GM23338 (cell line): ENCODE results near the gene ADORA2A. TPM values are rescaled to one million over a fixed set of nuclear protein-coding genes. Genes with fewer than 3 reads are reported as not detected.

Experiments
- ATAC-seq: fragments of 200-7000 bp; cut with Tn5 transposase; 3 replicates; pipeline ENCODE4 v1.9.1; 2020
- DNase-seq: peaks from one replicate; pipeline ENCODE4 v3.0.0-alpha.2; 2015; ENCODE audit warnings: low spot score
- H2AFZ ChIP-seq: fragments of 200-600 bp; sonication (generic); 2 replicates; pipeline ENCODE4 v1.8.0; 2016; ENCODE audit warnings: antibody characterized with exemption, mild to moderate bottlenecking, moderate library complexity
- H3F3A ChIP-seq: fragments of 200-600 bp; sonication (generic); replicated peaks from 2 replicates; pipeline ENCODE4 v1.8.0; 2017; ENCODE audit warnings: antibody characterized with exemption, mixed run types, low read depth
- H3K27ac ChIP-seq: fragments of 200-600 bp; sonication (generic); 2 replicates; pipeline ENCODE4 v1.6.1; 2016; ENCODE audit warnings: low read depth
- H3K27me3 ChIP-seq: fragments of 200-600 bp; sonication (generic); 2 replicates; pipeline ENCODE4 v1.8.0; 2016; ENCODE audit warnings: mild to moderate bottlenecking, mixed run types, moderate library complexity; ENCODE audit not compliant: insufficient read depth
- H3K36me3 ChIP-seq: fragments of 200-600 bp; sonication (generic); 2 replicates; pipeline ENCODE4 v1.8.0; 2016; ENCODE audit warnings: mild to moderate bottlenecking; ENCODE audit not compliant: insufficient read depth
- H3K4me1 ChIP-seq: fragments of 200-600 bp; sonication (generic); 2 replicates; pipeline ENCODE4 v1.8.0; 2016; ENCODE audit warnings: mild to moderate bottlenecking, moderate library complexity; ENCODE audit not compliant: insufficient read depth
- H3K4me2 ChIP-seq: fragments of 200-600 bp; sonication (generic); 2 replicates; pipeline ENCODE4 v1.7.1; 2017; ENCODE audit warnings: mixed run types
- H3K4me3 ChIP-seq: fragments of 200-600 bp; sonication (generic); 2 replicates; pipeline ENCODE4 v1.6.1; 2016; ENCODE audit warnings: mixed run types
- H3K79me2 ChIP-seq: fragments of 200-600 bp; sonication (generic); replicated peaks from 2 replicates; pipeline ENCODE4 v1.8.0; 2017; ENCODE audit warnings: mild to moderate bottlenecking; ENCODE audit not compliant: insufficient read depth
- H3K9me2 ChIP-seq: fragments of 200-600 bp; sonication (generic); 2 replicates; pipeline ENCODE4 v1.8.0; 2017; ENCODE audit not compliant: insufficient read depth
- H4K20me1 ChIP-seq: fragments of 200-600 bp; sonication (generic); replicated peaks from 2 replicates; pipeline ENCODE4 v1.8.0; 2017; ENCODE audit warnings: mild to moderate bottlenecking; ENCODE audit not compliant: insufficient read depth
- H3K27ac Mint-ChIP-seq: 2 replicates; pipeline ENCODE4 v1.8.0; 2020; ENCODE audit warnings: inconsistent platforms, mild to moderate bottlenecking, moderate library complexity, mixed read lengths
- H3K27me3 Mint-ChIP-seq: 3 replicates; pipeline ENCODE4 v1.8.0; 2022; ENCODE audit warnings: low read depth, mild to moderate bottlenecking, moderate library complexity, mixed read lengths, inconsistent platforms; ENCODE audit not compliant: insufficient read depth, poor library complexity
- H3K36me3 Mint-ChIP-seq: 3 replicates; pipeline ENCODE4 v1.8.0; 2021; ENCODE audit warnings: low read depth, mild to moderate bottlenecking, inconsistent platforms, moderate library complexity, mixed read lengths
- H3K4me1 Mint-ChIP-seq: 3 replicates; pipeline ENCODE4 v1.8.0; 2020; ENCODE audit warnings: mild to moderate bottlenecking, inconsistent platforms, mixed read lengths
- H3K4me3 Mint-ChIP-seq: 3 replicates; pipeline ENCODE4 v1.8.0; 2021; ENCODE audit warnings: moderate library complexity, mild to moderate bottlenecking, inconsistent platforms, mixed read lengths
- H3K9me3 Mint-ChIP-seq: 3 replicates; pipeline ENCODE4 v1.8.0; 2020; ENCODE audit warnings: moderate library complexity, mild to moderate bottlenecking, inconsistent platforms, mixed read lengths
- CREB1 ChIP-seq: fragments of 250-450 bp; sonication (Bioruptor Pico); IDR thresholded peaks from 2 replicates; pipeline ENCODE4 v1.5.0; 2020; ENCODE audit warnings: low read depth, mild to moderate bottlenecking, moderate library complexity
- ETS1 ChIP-seq: IDR thresholded peaks from 2 replicates; pipeline ENCODE4 v1.6.1; 2016; ENCODE audit warnings: antibody characterized with exemption
- EZH2 ChIP-seq: fragments of 200-600 bp; sonication (generic); IDR thresholded peaks from one replicate; pipeline ENCODE4 v1.8.0; 2017; ENCODE audit warnings: antibody characterized with exemption, mild to moderate bottlenecking, low read depth; ENCODE audit not compliant: unreplicated experiment
- EZH2phosphoT487 ChIP-seq: fragments of 200-600 bp; sonication (generic); IDR thresholded peaks from one replicate; pipeline ENCODE4 v1.8.1; 2018; ENCODE audit warnings: antibody characterized with exemption; ENCODE audit not compliant: unreplicated experiment
- JUNB ChIP-seq: IDR thresholded peaks from one replicate; pipeline ENCODE4 v1.6.1; 2016; ENCODE audit warnings: antibody characterized with exemption; ENCODE audit not compliant: unreplicated experiment
- POLR2AphosphoS5 ChIP-seq: IDR thresholded peaks from 2 replicates; pipeline ENCODE4 v1.6.1; 2016; ENCODE audit warnings: antibody characterized with exemption, low read depth
- REST ChIP-seq: IDR thresholded peaks from one replicate; pipeline ENCODE4 v1.6.1; 2018; ENCODE audit warnings: antibody characterized with exemption; ENCODE audit not compliant: unreplicated experiment
- ZNF114 ChIP-seq: fragments of 250-450 bp; sonication (Bioruptor Pico); IDR thresholded peaks from 2 replicates; pipeline ENCODE4 v1.5.0; 2020; ENCODE audit warnings: mild to moderate bottlenecking, moderate library complexity
- ZNF331 ChIP-seq: fragments of 250-450 bp; sonication (Bioruptor Pico); IDR thresholded peaks from 2 replicates; pipeline ENCODE4 v1.5.0; 2020; ENCODE audit warnings: low read depth, mild to moderate bottlenecking, moderate library complexity
- ZNF462 ChIP-seq: fragments of 250-450 bp; sonication (Bioruptor Pico); IDR thresholded peaks from 2 replicates; pipeline ENCODE4 v1.5.0; 2020; ENCODE audit warnings: mild to moderate bottlenecking, moderate library complexity
- polyA plus RNA-seq: library from polyadenylated mRNA; unstranded; fragments of >200 nt; fragmentation: Nextera tagmentation; extraction: Ambion mirVana; gene quantifications from 2 replicates; pipeline ENCODE4 v1.2.1, GENCODE V29; 2016
- total RNA-seq: library from RNA; depleted of rRNA; stranded (reverse); fragments of >200 nt; shearing (Covaris generic); gene quantifications from 2 replicates; pipeline ENCODE4 v1.2.3, GENCODE V29; 2014

The ADORA2A gene
- total and polyA plus RNA-seq, 2 experiments from 2014 or later, result 4.1 to 13.5 TPM

- H3F3A ChIP-seq, result no peaks in the 10 kb centered on the region
- no peak overlapping the region for H3K4me2 ChIP-seq
- H3K4me1 ChIP-seq, result peaks cover 5% of the 10 kb centered on the region; the same call in 1 of the 2 replicates
- no peak overlapping the region for H3K4me3 ChIP-seq
- no peak for TF ChIP-seq CREB1
- H3K36me3 ChIP-seq, result no peaks in the 10 kb centered on the region
- no peaks in the 10 kb centered on the region for H4K20me1 ChIP-seq
- peaks cover 29% of the 10 kb centered on the region for H3K27me3 ChIP-seq
- H3K27ac ChIP-seq, result no peak overlapping the region
- DNase-seq (no peak), ATAC-seq (no peak)
- no peak overlapping the region for H3K27ac Mint-ChIP-seq
- no peaks in the 10 kb centered on the region; the same call in 2 of the 3 replicates for H3K36me3 Mint-ChIP-seq
- H3K4me1 Mint-ChIP-seq, result peaks cover 17% of the 10 kb centered on the region
- H3K4me3 Mint-ChIP-seq, result no peak overlapping the region
- no peaks in the 10 kb centered on the region for H3K79me2 ChIP-seq
- H3K9me2 ChIP-seq, result no peaks in the 10 kb centered on the region
- H2AFZ ChIP-seq, result no peak overlapping the region
- peaks cover 40% of the 10 kb centered on the region for H3K27me3 Mint-ChIP-seq
- H3K9me3 Mint-ChIP-seq, result no peaks in the 10 kb centered on the region
Measured at GRCh38 chr22:24426436-24426835, 963 bp upstream of the ADORA2A start.

- Histone ChIP-seq H2AFZ (no peak overlapping the region), H3K27ac (no peak overlapping the region), H3K27me3 (peaks cover 29% of the 10 kb centered on the region), H3K4me3 (no peak overlapping the region), H3K9me2 (no peaks in the 10 kb centered on the region), H4K20me1 (no peaks in the 10 kb centered on the region), H3K79me2 (no peaks in the 10 kb centered on the region), H3K4me1 (peaks cover 5% of the 10 kb centered on the region; the same call in 1 of the 2 replicates), H3F3A (no peaks in the 10 kb centered on the region), H3K4me2 (no peak overlapping the region), H3K36me3 (no peaks in the 10 kb centered on the region)
- H3K4me3 Mint-ChIP-seq, result no peak overlapping the region
- H3K36me3 Mint-ChIP-seq, result no peaks in the 10 kb centered on the region; the same call in 2 of the 3 replicates
- no peaks in the 10 kb centered on the region for H3K9me3 Mint-ChIP-seq
- ATAC-seq, result no peak
- H3K27me3 Mint-ChIP-seq, result peaks cover 39% of the 10 kb centered on the region
- peaks cover 20% of the 10 kb centered on the region for H3K4me1 Mint-ChIP-seq
- no peak for DNase-seq
- no peak overlapping the region for H3K27ac Mint-ChIP-seq
- TF ChIP-seq POLR2AphosphoS5 (no peak), JUNB (no peak), REST (no peak), ETS1 (no peak), ZNF462 (CRISPR knock-in tag) (no peak), ZNF114 (CRISPR knock-in tag) (no peak), ZNF331 (CRISPR knock-in tag) (no peak), CREB1 (no peak), EZH2 (no peak), EZH2phosphoT487 (no peak)
Measured at GRCh38 chr22:24426851-24427499, 424 bp upstream of the ADORA2A start.
